Gastrocnemius medialis (tissue), 4 donors: ENCODE measurements around the gene PDE8A.

Experiments
- CTCF ChIP-seq, 5 experiments: fragments of 450-650 bp in 3 of 5; fragments of 200-600 bp in 2 of 5; sonication (generic) in 2 of 5; IDR thresholded peaks in 4 of 5; conservative IDR thresholded peaks in 1 of 5; 1 replicate in 4 of 5; 2 replicates in 1 of 5; pipeline ENCODE4 v1.5.1; 2016 to 2019; ENCODE audit warnings: antibody characterized with exemption in 5 of 5, mild to moderate bottlenecking in 3 of 5, moderate library complexity in 3 of 5
- POLR2A ChIP-seq, 2 donors: fragments of 450-650 bp; IDR thresholded peaks; one replicate each; pipeline ENCODE4 v1.6.1; 2017; ENCODE audit warnings: antibody characterized with exemption in 2 of 2, mild to moderate bottlenecking in 2 of 2, moderate library complexity in 2 of 2

- TF ChIP-seq CTCF (IDR thresholded peaks at IDR 0.05 in 4 of 5, conservative IDR thresholded peaks at IDR 0.05 in 1 of 5), result no peak
- no peak for TF ChIP-seq POLR2A (IDR thresholded peaks at IDR 0.05)
These were observed 10.8 kb upstream of the PDE8A start for GRCh38 chr15:84970843-84971242.
